Measurements from ENCODE around the gene CAMTA1.

DNA sequence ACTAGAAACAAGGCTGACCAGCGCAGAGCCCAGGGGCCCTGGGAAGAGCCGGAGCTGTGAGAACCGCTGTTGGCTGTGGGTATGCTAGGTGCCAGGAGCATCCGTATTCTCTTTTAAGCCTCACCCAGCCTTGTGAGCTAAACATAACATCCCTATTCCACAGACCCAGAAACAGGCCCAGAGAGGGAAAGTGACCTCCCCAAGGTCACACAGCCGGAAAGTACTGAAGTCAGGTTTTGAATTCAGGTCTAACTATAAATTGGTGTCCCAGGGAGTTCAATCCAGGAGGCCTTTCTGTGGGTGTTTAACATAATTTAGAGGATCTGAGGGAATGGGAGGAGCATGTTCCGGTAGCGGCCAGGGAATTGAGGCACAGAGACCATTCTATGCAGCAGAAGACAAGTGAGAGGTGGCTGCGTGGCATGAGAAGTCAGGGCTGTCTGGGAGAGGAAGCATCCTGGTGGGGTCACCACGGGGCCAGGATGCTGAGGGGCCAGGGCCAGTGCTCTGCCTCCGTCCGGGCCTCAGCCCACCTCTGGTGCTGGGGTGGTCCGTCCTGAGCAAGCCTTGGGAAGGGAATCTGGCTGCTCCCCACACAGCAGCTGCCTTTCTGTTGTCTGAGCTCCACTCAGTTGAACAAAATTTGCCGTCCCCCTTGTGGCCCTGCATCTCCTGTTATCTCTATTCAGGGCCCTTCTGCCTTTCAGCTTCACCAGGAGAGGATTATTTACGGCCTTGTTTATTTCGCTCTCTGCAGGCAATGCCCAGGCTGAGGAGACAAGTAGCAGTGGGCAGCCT, 647.0 kb downstream of the CAMTA1 start:
- TF ChIP-seq, protein P1, sequence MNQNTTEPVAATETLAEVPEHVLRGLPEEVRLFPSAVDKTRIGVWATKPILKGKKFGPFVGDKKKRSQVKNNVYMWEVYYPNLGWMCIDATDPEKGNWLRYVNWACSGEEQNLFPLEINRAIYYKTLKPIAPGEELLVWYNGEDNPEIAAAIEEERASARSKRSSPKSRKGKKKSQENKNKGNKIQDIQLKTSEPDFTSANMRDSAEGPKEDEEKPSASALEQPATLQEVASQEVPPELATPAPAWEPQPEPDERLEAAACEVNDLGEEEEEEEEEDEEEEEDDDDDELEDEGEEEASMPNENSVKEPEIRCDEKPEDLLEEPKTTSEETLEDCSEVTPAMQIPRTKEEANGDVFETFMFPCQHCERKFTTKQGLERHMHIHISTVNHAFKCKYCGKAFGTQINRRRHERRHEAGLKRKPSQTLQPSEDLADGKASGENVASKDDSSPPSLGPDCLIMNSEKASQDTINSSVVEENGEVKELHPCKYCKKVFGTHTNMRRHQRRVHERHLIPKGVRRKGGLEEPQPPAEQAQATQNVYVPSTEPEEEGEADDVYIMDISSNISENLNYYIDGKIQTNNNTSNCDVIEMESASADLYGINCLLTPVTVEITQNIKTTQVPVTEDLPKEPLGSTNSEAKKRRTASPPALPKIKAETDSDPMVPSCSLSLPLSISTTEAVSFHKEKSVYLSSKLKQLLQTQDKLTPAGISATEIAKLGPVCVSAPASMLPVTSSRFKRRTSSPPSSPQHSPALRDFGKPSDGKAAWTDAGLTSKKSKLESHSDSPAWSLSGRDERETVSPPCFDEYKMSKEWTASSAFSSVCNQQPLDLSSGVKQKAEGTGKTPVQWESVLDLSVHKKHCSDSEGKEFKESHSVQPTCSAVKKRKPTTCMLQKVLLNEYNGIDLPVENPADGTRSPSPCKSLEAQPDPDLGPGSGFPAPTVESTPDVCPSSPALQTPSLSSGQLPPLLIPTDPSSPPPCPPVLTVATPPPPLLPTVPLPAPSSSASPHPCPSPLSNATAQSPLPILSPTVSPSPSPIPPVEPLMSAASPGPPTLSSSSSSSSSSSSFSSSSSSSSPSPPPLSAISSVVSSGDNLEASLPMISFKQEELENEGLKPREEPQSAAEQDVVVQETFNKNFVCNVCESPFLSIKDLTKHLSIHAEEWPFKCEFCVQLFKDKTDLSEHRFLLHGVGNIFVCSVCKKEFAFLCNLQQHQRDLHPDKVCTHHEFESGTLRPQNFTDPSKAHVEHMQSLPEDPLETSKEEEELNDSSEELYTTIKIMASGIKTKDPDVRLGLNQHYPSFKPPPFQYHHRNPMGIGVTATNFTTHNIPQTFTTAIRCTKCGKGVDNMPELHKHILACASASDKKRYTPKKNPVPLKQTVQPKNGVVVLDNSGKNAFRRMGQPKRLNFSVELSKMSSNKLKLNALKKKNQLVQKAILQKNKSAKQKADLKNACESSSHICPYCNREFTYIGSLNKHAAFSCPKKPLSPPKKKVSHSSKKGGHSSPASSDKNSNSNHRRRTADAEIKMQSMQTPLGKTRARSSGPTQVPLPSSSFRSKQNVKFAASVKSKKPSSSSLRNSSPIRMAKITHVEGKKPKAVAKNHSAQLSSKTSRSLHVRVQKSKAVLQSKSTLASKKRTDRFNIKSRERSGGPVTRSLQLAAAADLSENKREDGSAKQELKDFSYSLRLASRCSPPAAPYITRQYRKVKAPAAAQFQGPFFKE (tag by site-specific recombination; IDR thresholded peaks at IDR 0.05; ENCODE audit: borderline replicate concordance) = no peak
- TF ChIP-seq, protein P2, sequence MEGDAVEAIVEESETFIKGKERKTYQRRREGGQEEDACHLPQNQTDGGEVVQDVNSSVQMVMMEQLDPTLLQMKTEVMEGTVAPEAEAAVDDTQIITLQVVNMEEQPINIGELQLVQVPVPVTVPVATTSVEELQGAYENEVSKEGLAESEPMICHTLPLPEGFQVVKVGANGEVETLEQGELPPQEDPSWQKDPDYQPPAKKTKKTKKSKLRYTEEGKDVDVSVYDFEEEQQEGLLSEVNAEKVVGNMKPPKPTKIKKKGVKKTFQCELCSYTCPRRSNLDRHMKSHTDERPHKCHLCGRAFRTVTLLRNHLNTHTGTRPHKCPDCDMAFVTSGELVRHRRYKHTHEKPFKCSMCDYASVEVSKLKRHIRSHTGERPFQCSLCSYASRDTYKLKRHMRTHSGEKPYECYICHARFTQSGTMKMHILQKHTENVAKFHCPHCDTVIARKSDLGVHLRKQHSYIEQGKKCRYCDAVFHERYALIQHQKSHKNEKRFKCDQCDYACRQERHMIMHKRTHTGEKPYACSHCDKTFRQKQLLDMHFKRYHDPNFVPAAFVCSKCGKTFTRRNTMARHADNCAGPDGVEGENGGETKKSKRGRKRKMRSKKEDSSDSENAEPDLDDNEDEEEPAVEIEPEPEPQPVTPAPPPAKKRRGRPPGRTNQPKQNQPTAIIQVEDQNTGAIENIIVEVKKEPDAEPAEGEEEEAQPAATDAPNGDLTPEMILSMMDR (tag by site-specific recombination; IDR thresholded peaks at IDR 0.05) = no peak
- TF ChIP-seq, protein P3, sequence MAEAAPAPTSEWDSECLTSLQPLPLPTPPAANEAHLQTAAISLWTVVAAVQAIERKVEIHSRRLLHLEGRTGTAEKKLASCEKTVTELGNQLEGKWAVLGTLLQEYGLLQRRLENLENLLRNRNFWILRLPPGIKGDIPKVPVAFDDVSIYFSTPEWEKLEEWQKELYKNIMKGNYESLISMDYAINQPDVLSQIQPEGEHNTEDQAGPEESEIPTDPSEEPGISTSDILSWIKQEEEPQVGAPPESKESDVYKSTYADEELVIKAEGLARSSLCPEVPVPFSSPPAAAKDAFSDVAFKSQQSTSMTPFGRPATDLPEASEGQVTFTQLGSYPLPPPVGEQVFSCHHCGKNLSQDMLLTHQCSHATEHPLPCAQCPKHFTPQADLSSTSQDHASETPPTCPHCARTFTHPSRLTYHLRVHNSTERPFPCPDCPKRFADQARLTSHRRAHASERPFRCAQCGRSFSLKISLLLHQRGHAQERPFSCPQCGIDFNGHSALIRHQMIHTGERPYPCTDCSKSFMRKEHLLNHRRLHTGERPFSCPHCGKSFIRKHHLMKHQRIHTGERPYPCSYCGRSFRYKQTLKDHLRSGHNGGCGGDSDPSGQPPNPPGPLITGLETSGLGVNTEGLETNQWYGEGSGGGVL (tag by site-specific recombination; IDR thresholded peaks at IDR 0.05) = no peak
- no peak for TF ChIP-seq HOXD13 (CRISPR knock-in tag; IDR thresholded peaks at IDR 0.05; ENCODE audit: borderline replicate concordance)

All from HEK293 (cell line).